Effector memory CD8-positive, alpha-beta T cell (primary cell): ENCODE results near the gene PRAMEF15.
"Not testable (repeated sequence)": the region's sequence is repeated elsewhere in the genome, so short reads cannot be mapped to it uniquely, and the experiment has no call there.

Experiments
- ATAC-seq: fragments of 150-1000 bp; cut with Tn5 transposase; replicated peaks from 2 replicates; pipeline ENCODE4 v1.10.0; 2021; ENCODE audit warnings: mild to moderate bottlenecking, moderate library complexity
- DNase-seq, 3 experiments: peaks; one replicate each; pipeline ENCODE4 v3.0.0; 2021
- H3K27ac Mint-ChIP-seq, 2 donors: one replicate each; pipeline ENCODE4 v1.8.0; 2022; ENCODE audit warnings: mild to moderate bottlenecking in 2 of 2, mixed read lengths in 2 of 2, moderate library complexity in 2 of 2
- H3K27me3 Mint-ChIP-seq, 2 donors: one replicate each; pipeline ENCODE4 v1.8.0; 2022; ENCODE audit warnings: mixed read lengths in 2 of 2
- H3K36me3 Mint-ChIP-seq: one replicate; pipeline ENCODE4 v1.8.0; 2022; ENCODE audit warnings: mild to moderate bottlenecking, moderate library complexity, mixed read lengths; ENCODE audit not compliant: insufficient read depth
- H3K4me1 Mint-ChIP-seq, 2 donors: one replicate each; pipeline ENCODE4 v1.8.0; 2022; ENCODE audit warnings: low read depth in 2 of 2, mixed read lengths in 2 of 2
- H3K4me3 Mint-ChIP-seq, 2 donors: one replicate each; pipeline ENCODE4 v1.8.0; 2022; ENCODE audit warnings: mild to moderate bottlenecking in 2 of 2, mixed read lengths in 2 of 2, moderate library complexity in 2 of 2
- H3K9me3 Mint-ChIP-seq, 2 donors: one replicate each; pipeline ENCODE4 v1.8.0; 2022; ENCODE audit warnings: mixed read lengths in 2 of 2
- total RNA-seq, 9 experiments: gene quantifications; one replicate each; lab custom pipeline; 2026; lab: John Stamatoyannopoulos, UW

The PRAMEF15 gene
- 0 to 0.11 (median 0) reads per million in 9 experiments for total RNA-seq

- DNase-seq, H3K36me3 Mint-ChIP-seq, H3K27me3 Mint-ChIP-seq, H3K27ac Mint-ChIP-seq, H3K4me1 Mint-ChIP-seq, H3K9me3 Mint-ChIP-seq, H3K4me3 Mint-ChIP-seq, ATAC-seq: not testable (repeated sequence)
These were observed at the start of gene PRAMEF15 for GRCh38 chr1:13315281-13315680. Gene PRAMEF15 (plus strand): TSS chr1:13315581. CDS start chr1:13318408, 2,827 bp downstream.

GRCh38 chr1:13277016-13277415 lies 38.4 kb upstream of the PRAMEF15 start:
- H3K4me3 Mint-ChIP-seq, DNase-seq, H3K27me3 Mint-ChIP-seq, H3K4me1 Mint-ChIP-seq, ATAC-seq, H3K36me3 Mint-ChIP-seq, H3K27ac Mint-ChIP-seq, H3K9me3 Mint-ChIP-seq: not testable (repeated sequence)

- not testable (repeated sequence) for DNase-seq, ATAC-seq, H3K27me3 Mint-ChIP-seq, H3K27ac Mint-ChIP-seq, H3K36me3 Mint-ChIP-seq, H3K9me3 Mint-ChIP-seq, H3K4me1 Mint-ChIP-seq, H3K4me3 Mint-ChIP-seq
These were observed 35.8 kb upstream of the PRAMEF15 start for GRCh38 chr1:13279617-13280016.

- H3K9me3 Mint-ChIP-seq, H3K27me3 Mint-ChIP-seq, DNase-seq, H3K36me3 Mint-ChIP-seq, H3K4me1 Mint-ChIP-seq, ATAC-seq, H3K4me3 Mint-ChIP-seq, H3K27ac Mint-ChIP-seq: not testable (repeated sequence)
These were observed 30.3 kb upstream of the PRAMEF15 start, which contains the start of gene PRAMEF8 for GRCh38 chr1:13285037-13285436. Gene PRAMEF8 (minus strand): TSS chr1:13285137. CDS start chr1:13284091, 1,046 bp downstream.

- not testable (repeated sequence) for H3K9me3 Mint-ChIP-seq, H3K4me3 Mint-ChIP-seq, H3K27me3 Mint-ChIP-seq, H3K36me3 Mint-ChIP-seq, H3K27ac Mint-ChIP-seq, DNase-seq, ATAC-seq, H3K4me1 Mint-ChIP-seq
These were observed 26.4 kb upstream of the PRAMEF15 start for GRCh38 chr1:13289030-13289429.

GRCh38 chr1:13297216-13297931 lies 18.0 kb upstream of the PRAMEF15 start:
- not testable (repeated sequence) for H3K9me3 Mint-ChIP-seq, H3K4me3 Mint-ChIP-seq, H3K36me3 Mint-ChIP-seq, DNase-seq, H3K4me1 Mint-ChIP-seq, H3K27me3 Mint-ChIP-seq, ATAC-seq, H3K27ac Mint-ChIP-seq

GRCh38 chr1:13298699-13299098 lies 16.7 kb upstream of the PRAMEF15 start:
- not testable (repeated sequence) for H3K4me3 Mint-ChIP-seq, DNase-seq, H3K27ac Mint-ChIP-seq, H3K36me3 Mint-ChIP-seq, H3K9me3 Mint-ChIP-seq, H3K27me3 Mint-ChIP-seq, ATAC-seq, H3K4me1 Mint-ChIP-seq

GRCh38 chr1:13302197-13302596 lies 13.2 kb upstream of the PRAMEF15 start:
- H3K9me3 Mint-ChIP-seq, H3K27ac Mint-ChIP-seq, DNase-seq, H3K4me3 Mint-ChIP-seq, H3K36me3 Mint-ChIP-seq, H3K27me3 Mint-ChIP-seq, H3K4me1 Mint-ChIP-seq, ATAC-seq: not testable (repeated sequence)

- H3K27ac Mint-ChIP-seq, H3K27me3 Mint-ChIP-seq, H3K4me1 Mint-ChIP-seq, H3K36me3 Mint-ChIP-seq, H3K4me3 Mint-ChIP-seq, H3K9me3 Mint-ChIP-seq, ATAC-seq, DNase-seq: not testable (repeated sequence)
These were observed 12.1 kb upstream of the PRAMEF15 start, which contains the start of gene PRAMEF33 for GRCh38 chr1:13303239-13303638. Gene PRAMEF33 (plus strand): TSS chr1:13303539. CDS start chr1:13305955, 2,416 bp downstream.

GRCh38 chr1:13342496-13342895 lies 27.1 kb downstream of the PRAMEF15 start:
- H3K4me3 Mint-ChIP-seq, H3K4me1 Mint-ChIP-seq, H3K27ac Mint-ChIP-seq, H3K27me3 Mint-ChIP-seq, H3K9me3 Mint-ChIP-seq, DNase-seq, ATAC-seq, H3K36me3 Mint-ChIP-seq: not testable (repeated sequence)

- H3K4me1 Mint-ChIP-seq, H3K27me3 Mint-ChIP-seq, H3K36me3 Mint-ChIP-seq, DNase-seq, H3K4me3 Mint-ChIP-seq, H3K9me3 Mint-ChIP-seq, ATAC-seq, H3K27ac Mint-ChIP-seq: not testable (repeated sequence)
These were observed 31.7 kb downstream of the PRAMEF15 start, which contains the start of gene PRAMEF14 for GRCh38 chr1:13347034-13347433. Gene PRAMEF14 (minus strand): TSS chr1:13347134. CDS start chr1:13345314, 1,820 bp downstream.

GRCh38 chr1:13353476-13353875 lies 38.1 kb downstream of the PRAMEF15 start:
- H3K4me1 Mint-ChIP-seq, ATAC-seq, H3K9me3 Mint-ChIP-seq, DNase-seq, H3K4me3 Mint-ChIP-seq, H3K27me3 Mint-ChIP-seq, H3K36me3 Mint-ChIP-seq, H3K27ac Mint-ChIP-seq: not testable (repeated sequence)

- not testable (repeated sequence) for H3K9me3 Mint-ChIP-seq, H3K36me3 Mint-ChIP-seq, H3K27ac Mint-ChIP-seq, DNase-seq, H3K27me3 Mint-ChIP-seq, H3K4me1 Mint-ChIP-seq, ATAC-seq, H3K4me3 Mint-ChIP-seq
These were observed 39.1 kb downstream of the PRAMEF15 start for GRCh38 chr1:13354475-13354874.

GRCh38 chr1:13356774-13357173 lies 41.4 kb downstream of the PRAMEF15 start:
- H3K9me3 Mint-ChIP-seq, H3K4me3 Mint-ChIP-seq, H3K27me3 Mint-ChIP-seq, H3K27ac Mint-ChIP-seq, H3K36me3 Mint-ChIP-seq, H3K4me1 Mint-ChIP-seq, ATAC-seq: not testable (repeated sequence)
- DNase-seq = peak; percentile 4 to 11 (median 8)
